Measurements from ENCODE around the gene ANO6.

ANO6 gene

GRCh38 chr12:45216983-45217485 is 1.1 kb downstream of the ANO6 start:
- TF ChIP-seq, protein P1, sequence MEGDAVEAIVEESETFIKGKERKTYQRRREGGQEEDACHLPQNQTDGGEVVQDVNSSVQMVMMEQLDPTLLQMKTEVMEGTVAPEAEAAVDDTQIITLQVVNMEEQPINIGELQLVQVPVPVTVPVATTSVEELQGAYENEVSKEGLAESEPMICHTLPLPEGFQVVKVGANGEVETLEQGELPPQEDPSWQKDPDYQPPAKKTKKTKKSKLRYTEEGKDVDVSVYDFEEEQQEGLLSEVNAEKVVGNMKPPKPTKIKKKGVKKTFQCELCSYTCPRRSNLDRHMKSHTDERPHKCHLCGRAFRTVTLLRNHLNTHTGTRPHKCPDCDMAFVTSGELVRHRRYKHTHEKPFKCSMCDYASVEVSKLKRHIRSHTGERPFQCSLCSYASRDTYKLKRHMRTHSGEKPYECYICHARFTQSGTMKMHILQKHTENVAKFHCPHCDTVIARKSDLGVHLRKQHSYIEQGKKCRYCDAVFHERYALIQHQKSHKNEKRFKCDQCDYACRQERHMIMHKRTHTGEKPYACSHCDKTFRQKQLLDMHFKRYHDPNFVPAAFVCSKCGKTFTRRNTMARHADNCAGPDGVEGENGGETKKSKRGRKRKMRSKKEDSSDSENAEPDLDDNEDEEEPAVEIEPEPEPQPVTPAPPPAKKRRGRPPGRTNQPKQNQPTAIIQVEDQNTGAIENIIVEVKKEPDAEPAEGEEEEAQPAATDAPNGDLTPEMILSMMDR (IDR thresholded peaks at IDR 0.05; ENCODE audit: low read depth, low read length, missing control alignments) = peak; percentile 19
- no peak for DNase-seq (ENCODE audit: extremely low read depth, low read depth)
- peak overlapping the region; percentile 78 for H3K4me3 ChIP-seq (replicated peaks; ENCODE audit: low read depth, low read length)

GRCh38 chr12:45217846-45218245 is 2.0 kb downstream of the ANO6 start:
- TF ChIP-seq, protein P1 (IDR thresholded peaks at IDR 0.05; ENCODE audit: low read depth, low read length, missing control alignments) = no peak
- no peak for DNase-seq (ENCODE audit: extremely low read depth, low read depth)
- peak overlapping the region; percentile 78 for H3K4me3 ChIP-seq (replicated peaks; ENCODE audit: low read depth, low read length)

- TF ChIP-seq, protein P1 (IDR thresholded peaks at IDR 0.05; ENCODE audit: low read depth, low read length, missing control alignments) = no peak
- H3K4me3 ChIP-seq (replicated peaks; ENCODE audit: low read depth, low read length) = no peak overlapping the region
- no peak for DNase-seq (ENCODE audit: extremely low read depth, low read depth)
Measured at GRCh38 chr12:45219621-45220020, 3.7 kb downstream of the ANO6 start.

- DNase-seq (ENCODE audit: extremely low read depth, low read depth) = no peak
- TF ChIP-seq, protein P1 (IDR thresholded peaks at IDR 0.05; ENCODE audit: low read depth, low read length, missing control alignments) = no peak
- H3K4me3 ChIP-seq (replicated peaks; ENCODE audit: low read depth, low read length) = no peak overlapping the region
Measured at GRCh38 chr12:45220363-45220931, 4.6 kb downstream of the ANO6 start.

GRCh38 chr12:45220969-45221368 is 5.1 kb downstream of the ANO6 start:
- no peak overlapping the region for H3K4me3 ChIP-seq (replicated peaks; ENCODE audit: low read depth, low read length)
- TF ChIP-seq, protein P1 (IDR thresholded peaks at IDR 0.05; ENCODE audit: low read depth, low read length, missing control alignments) = no peak

DNA sequence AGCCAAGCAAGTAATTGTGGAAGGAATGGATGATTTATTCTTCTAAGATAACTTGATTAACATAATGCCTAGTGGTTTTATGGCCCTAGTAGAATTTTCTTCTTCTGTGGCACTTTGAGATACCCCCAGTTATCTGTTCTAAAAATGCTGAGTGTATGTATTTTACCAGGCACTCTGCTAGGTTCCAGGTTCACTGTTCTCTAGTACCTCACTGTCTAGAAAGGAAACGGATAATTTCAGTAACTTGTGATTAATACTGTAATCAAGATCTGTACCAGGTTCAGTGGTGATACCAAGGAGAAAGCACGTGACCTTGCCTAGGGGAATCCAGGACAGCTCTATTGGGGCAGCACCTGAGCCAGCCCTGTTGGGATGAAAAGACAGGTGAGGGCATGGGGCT is 8.0 kb downstream of the ANO6 start:
- TF ChIP-seq, protein P1 (IDR thresholded peaks at IDR 0.05; ENCODE audit: low read depth, low read length, missing control alignments) = no peak
- DNase-seq (ENCODE audit: extremely low read depth, low read depth) = no peak
- H3K4me3 ChIP-seq (replicated peaks; ENCODE audit: low read depth, low read length) = no peak overlapping the region

More at GRCh38 chr12:45220969-45221368, 5.1 kb downstream of the ANO6 start:
- DNase-seq (ENCODE audit: extremely low read depth, low read depth) = no peak

- H3K4me3 ChIP-seq (replicated peaks; ENCODE audit: low read depth, low read length) = no peak overlapping the region
- TF ChIP-seq, protein P1 (IDR thresholded peaks at IDR 0.05; ENCODE audit: low read depth, low read length, missing control alignments) = no peak
- no peak for DNase-seq (ENCODE audit: extremely low read depth, low read depth)
Measured at GRCh38 chr12:45224311-45224710, 8.4 kb downstream of the ANO6 start.
